Fibroblast of the aortic adventitia (primary cell): ENCODE results near the gene GATAD1. TPM values are rescaled to one million over a fixed set of nuclear protein-coding genes. Genes with fewer than 3 reads are reported as not detected.

ENCODE experiments used
- DNase-seq: peaks from one replicate; pipeline ENCODE4 v3.0.0-alpha.2; 2010; ENCODE audit warnings: low read depth
- H3K4me3 ChIP-seq: 2 replicates; pipeline ENCODE4 v1.5.1; 2011; ENCODE audit warnings: low read depth, mild to moderate bottlenecking, control low read depth, low read length, moderate library complexity
- total RNA-seq: library from RNA; depleted of rRNA; stranded (reverse); fragments of >200 nt; gene quantifications from 2 replicates; pipeline ENCODE4 v1.2.3, GENCODE V29; 2012; ENCODE audit warnings: low replicate concordance
- TF ChIP-seq, protein P1 (sequence below): IDR thresholded peaks from 2 replicates; pipeline ENCODE4 v1.5.1; 2011; ENCODE audit warnings: mild to moderate bottlenecking, low read length, control low read depth, inconsistent platforms; ENCODE audit not compliant: insufficient read depth

Gene GATAD1
- total RNA-seq, 1 donor, result 25.7 TPM

DNA sequence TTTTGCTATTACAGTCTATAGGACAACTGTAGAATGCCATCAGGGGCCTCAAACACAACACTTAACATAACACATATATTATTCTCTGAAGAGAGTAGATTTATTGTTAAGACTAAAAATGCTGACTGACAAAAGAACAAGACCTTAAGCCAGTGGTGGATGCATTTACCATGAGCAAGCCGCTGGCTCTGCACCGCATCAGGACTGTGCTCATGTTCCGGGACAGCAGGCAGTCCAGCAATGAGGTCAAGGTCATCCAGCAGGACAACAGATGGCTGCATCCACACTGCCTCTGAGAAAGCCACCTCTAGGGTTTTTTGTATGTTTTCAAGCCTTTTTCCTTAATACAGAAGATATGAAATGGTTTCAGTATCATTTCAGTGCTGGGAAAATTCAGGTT, 57.3 kb downstream of the GATAD1 start:
- no peak for DNase-seq
- no peak overlapping the region for H3K4me3 ChIP-seq
- TF ChIP-seq, protein P1, sequence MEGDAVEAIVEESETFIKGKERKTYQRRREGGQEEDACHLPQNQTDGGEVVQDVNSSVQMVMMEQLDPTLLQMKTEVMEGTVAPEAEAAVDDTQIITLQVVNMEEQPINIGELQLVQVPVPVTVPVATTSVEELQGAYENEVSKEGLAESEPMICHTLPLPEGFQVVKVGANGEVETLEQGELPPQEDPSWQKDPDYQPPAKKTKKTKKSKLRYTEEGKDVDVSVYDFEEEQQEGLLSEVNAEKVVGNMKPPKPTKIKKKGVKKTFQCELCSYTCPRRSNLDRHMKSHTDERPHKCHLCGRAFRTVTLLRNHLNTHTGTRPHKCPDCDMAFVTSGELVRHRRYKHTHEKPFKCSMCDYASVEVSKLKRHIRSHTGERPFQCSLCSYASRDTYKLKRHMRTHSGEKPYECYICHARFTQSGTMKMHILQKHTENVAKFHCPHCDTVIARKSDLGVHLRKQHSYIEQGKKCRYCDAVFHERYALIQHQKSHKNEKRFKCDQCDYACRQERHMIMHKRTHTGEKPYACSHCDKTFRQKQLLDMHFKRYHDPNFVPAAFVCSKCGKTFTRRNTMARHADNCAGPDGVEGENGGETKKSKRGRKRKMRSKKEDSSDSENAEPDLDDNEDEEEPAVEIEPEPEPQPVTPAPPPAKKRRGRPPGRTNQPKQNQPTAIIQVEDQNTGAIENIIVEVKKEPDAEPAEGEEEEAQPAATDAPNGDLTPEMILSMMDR, result no peak

DNA sequence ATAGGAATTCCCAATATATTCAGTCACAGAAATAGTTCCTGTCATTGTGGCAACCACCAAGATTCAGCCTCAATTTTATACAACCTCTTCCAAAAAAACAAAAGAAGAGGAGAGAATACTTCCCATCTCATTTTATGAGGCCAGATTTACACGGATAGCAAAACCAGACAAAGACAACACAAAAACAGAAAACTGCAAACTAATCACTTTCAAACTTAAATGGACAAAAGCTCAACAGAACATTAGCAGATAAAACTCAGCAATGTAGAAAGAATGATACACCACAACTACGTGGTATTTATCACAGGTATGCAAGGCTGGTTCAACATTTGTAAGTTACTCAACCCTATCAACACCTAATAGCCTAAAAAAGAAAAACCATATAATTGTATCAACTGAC, 59.1 kb downstream of the GATAD1 start:
- no peak for DNase-seq
- TF ChIP-seq, protein P1, result no peak

DNA sequence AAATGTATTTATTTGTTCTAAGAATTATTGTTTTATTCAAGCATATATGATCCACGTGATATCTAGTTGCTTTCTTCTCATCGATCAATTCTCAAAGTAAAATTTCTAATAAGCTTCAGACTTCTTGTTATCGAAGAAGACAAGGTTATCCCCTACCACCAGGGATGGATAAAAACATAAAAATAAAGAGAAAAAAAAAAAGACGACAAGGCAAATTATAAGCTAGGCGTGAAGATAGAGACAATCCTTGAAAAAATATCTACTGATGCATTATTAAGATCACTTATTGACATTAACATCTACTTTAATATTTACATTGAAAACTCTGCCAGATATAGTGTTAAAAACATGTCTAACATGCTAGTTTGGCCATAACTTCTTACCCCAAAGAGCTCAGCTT, 61.7 kb downstream of the GATAD1 start:
- TF ChIP-seq, protein P1, result no peak
- DNase-seq, result no peak
- no peak overlapping the region for H3K4me3 ChIP-seq

More for the DNA sequence above, 59.1 kb downstream of the GATAD1 start:
- no peak overlapping the region for H3K4me3 ChIP-seq

Other genes starting within 250 kb of the GATAD1 start
- 53.1 and 318 TPM in 2 replicates for gene KRIT1, start 201.6 kb upstream of the GATAD1 start, total RNA-seq
- gene ANKIB1, start 201.5 kb upstream of the GATAD1 start, total RNA-seq, result 75.8 and 118 TPM in 2 replicates
- not detected in 2 replicates for gene ERVW-1, start 30.5 kb downstream of the GATAD1 start, total RNA-seq
- 7.5 and 22.3 TPM in 2 replicates for gene PEX1, start 81.0 kb downstream of the GATAD1 start, total RNA-seq
- 1.6 and 12.3 TPM in 2 replicates for gene RBM48, start 81.3 kb downstream of the GATAD1 start, total RNA-seq
- 20.0 and 31.6 TPM in 2 replicates for gene FAM133B, start 142.9 kb downstream of the GATAD1 start, total RNA-seq